ENCODE data around the gene HLA-F. TPM values are rescaled to one million over a fixed set of nuclear protein-coding genes. Genes with fewer than 3 reads are reported as not detected.

Gene HLA-F
- total and polyA plus RNA-seq, 4 donors, result 76.2 to 451 (median 153) TPM

- Histone ChIP-seq H3K27ac (ENCODE audit: low read depth in 1 of 2, low read length in 1 of 2) (peak overlapping the region in 1 of 2 donors; percentile 46), H3K27me3 (ENCODE audit: control insufficient read depth in 3 of 3, insufficient read depth in 3 of 3, low read length in 2 of 3) (peaks cover 0 to 25% (median 6%) of the 10 kb centered on the region in 3 donors), H3K4me3 (no peak overlapping the region), H3K9ac (ENCODE audit: insufficient read depth in 1 of 2, low read length in 2 of 2) (no peak overlapping the region), H3K9me3 (ENCODE audit: control insufficient read depth in 4 of 4, insufficient read depth in 3 of 4, low read length in 3 of 4) (no peaks in the 10 kb centered on the region), H3K4me1 (ENCODE audit: control insufficient read depth in 5 of 5, insufficient read depth in 5 of 5, low read length in 5 of 5) (no peaks in the 10 kb centered on the region), H3K36me3 (ENCODE audit: control insufficient read depth in 4 of 4, insufficient read depth in 4 of 4, low read length in 4 of 4) (no peaks in the 10 kb centered on the region)
- WGBS, 2 donors, result 34 to 37% methylated on average over 4 of the region's 4 CpGs
- DNase-seq (no peak), ATAC-seq (ENCODE audit: insufficient read depth, low FRiP score) (no peak)
- no peak for TF ChIP-seq CTCF (IDR thresholded peaks at IDR 0.05; ENCODE audit: control extremely low read depth, extremely low read depth)
Observed at GRCh38 chr6:29709188-29709587, 14.0 kb upstream of the HLA-F start.

- Histone ChIP-seq H3K4me3 (no peak overlapping the region), H3K27ac (ENCODE audit: low read depth in 1 of 2, low read length in 1 of 2) (no peak overlapping the region), H3K27me3 (ENCODE audit: control insufficient read depth in 3 of 3, insufficient read depth in 3 of 3, low read length in 2 of 3) (peaks cover 0 to 25% (median 8%) of the 10 kb centered on the region in 3 donors), H3K9ac (ENCODE audit: insufficient read depth in 1 of 2, low read length in 2 of 2) (no peak overlapping the region), H3K4me1 (ENCODE audit: control insufficient read depth in 5 of 5, insufficient read depth in 5 of 5, low read length in 5 of 5) (no peaks in the 10 kb centered on the region), H3K36me3 (ENCODE audit: control insufficient read depth in 4 of 4, insufficient read depth in 4 of 4, low read length in 4 of 4) (no peaks in the 10 kb centered on the region), H3K9me3 (ENCODE audit: control insufficient read depth in 4 of 4, insufficient read depth in 3 of 4, low read length in 3 of 4) (peaks cover 0 to 2% (median 0%) of the 10 kb centered on the region in 4 donors)
- DNase-seq (no peak), ATAC-seq (ENCODE audit: insufficient read depth, low FRiP score) (no peak)
- TF ChIP-seq CTCF (IDR thresholded peaks at IDR 0.05; ENCODE audit: control extremely low read depth, extremely low read depth), result no peak
- 80 to 86% methylated on average over 8 of the region's 8 CpGs for WGBS, 2 donors
Observed at GRCh38 chr6:29710281-29710941, 12.8 kb upstream of the HLA-F start.

GRCh38 chr6:29720863-29721262, 2.4 kb upstream of the HLA-F start:
- Histone ChIP-seq H3K4me1 (ENCODE audit: control insufficient read depth in 5 of 5, insufficient read depth in 5 of 5, low read length in 5 of 5) (peaks cover 0 to 6% (median 0%) of the 10 kb centered on the region in 5 donors), H3K9me3 (ENCODE audit: control insufficient read depth in 4 of 4, insufficient read depth in 3 of 4, low read length in 3 of 4) (no peaks in the 10 kb centered on the region), H3K27me3 (ENCODE audit: control insufficient read depth in 3 of 3, insufficient read depth in 3 of 3, low read length in 2 of 3) (peaks cover 0 to 54% (median 28%) of the 10 kb centered on the region in 3 donors), H3K36me3 (ENCODE audit: control insufficient read depth in 4 of 4, insufficient read depth in 4 of 4, low read length in 4 of 4) (peaks cover 0 to 16% (median 0%) of the 10 kb centered on the region in 4 donors), H3K4me3 (no peak overlapping the region), H3K9ac (ENCODE audit: insufficient read depth in 1 of 2, low read length in 2 of 2) (no peak overlapping the region), H3K27ac (ENCODE audit: low read depth in 1 of 2, low read length in 1 of 2) (no peak overlapping the region)
- no peak for TF ChIP-seq CTCF (IDR thresholded peaks at IDR 0.05; ENCODE audit: control extremely low read depth, extremely low read depth)
- DNase-seq, result no peak
- 23 to 45% methylated on average over 2 of the region's 2 CpGs for WGBS, 2 donors
- ATAC-seq (ENCODE audit: insufficient read depth, low FRiP score), result no peak

All from lung (tissue), 12 donors.